GM18526 (cell line): ENCODE measurements around the gene ADAMTS19.

ENCODE experiments used
- POLR2A ChIP-seq: IDR thresholded peaks from 3 replicates; pipeline ENCODE4 v1.6.1; 2011; ENCODE audit not compliant: insufficient read length; ENCODE audit errors: extremely low read depth

The ADAMTS19 gene

DNA sequence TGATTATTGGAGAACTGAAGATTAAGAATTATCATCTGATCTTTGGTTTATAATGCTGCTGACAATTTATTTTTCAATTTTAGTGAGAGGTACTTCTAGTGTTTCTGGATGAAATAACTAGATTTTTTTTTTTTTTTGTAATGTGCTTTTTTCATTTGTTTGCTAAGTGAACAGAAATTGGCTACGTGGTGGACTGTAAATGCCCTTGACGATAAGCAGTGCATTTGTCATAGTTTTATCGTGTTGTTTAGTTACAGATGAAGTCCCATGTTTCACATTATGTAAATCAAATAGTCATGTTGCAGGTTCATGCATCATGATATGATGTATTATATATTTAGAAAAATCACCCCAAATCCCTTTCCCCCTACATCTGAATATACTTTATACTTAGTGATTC, 81.0 kb downstream of the ADAMTS19 start:
- TF ChIP-seq POLR2A = no peak

DNA sequence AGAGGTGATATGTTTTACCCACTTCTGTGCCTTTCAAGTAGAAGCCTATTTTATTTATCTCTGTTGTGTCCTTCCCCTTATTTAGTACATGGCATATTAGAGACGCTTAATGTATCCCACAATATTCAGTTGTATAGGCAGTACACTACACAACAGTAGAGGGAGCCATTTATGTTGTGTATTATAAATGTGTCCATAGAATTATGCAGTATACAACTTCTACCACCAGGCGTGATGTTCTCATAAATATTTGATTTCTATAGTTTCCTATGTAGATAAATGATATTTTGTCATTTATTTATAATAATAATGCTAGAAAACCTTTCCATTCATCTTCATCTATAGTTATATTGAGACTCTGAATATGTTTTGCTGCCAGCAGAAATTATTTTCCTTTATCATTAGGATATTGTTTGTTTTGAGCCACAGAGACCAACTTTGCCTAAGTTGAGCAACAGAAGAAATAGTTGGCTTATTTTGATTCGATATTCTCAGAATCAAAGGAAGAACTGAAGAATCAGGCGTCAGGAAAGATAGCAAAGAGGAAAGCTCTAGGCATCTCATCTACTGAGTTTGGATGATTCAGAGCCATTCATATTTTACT, 81.7 kb downstream of the ADAMTS19 start:
- TF ChIP-seq POLR2A = no peak

DNA sequence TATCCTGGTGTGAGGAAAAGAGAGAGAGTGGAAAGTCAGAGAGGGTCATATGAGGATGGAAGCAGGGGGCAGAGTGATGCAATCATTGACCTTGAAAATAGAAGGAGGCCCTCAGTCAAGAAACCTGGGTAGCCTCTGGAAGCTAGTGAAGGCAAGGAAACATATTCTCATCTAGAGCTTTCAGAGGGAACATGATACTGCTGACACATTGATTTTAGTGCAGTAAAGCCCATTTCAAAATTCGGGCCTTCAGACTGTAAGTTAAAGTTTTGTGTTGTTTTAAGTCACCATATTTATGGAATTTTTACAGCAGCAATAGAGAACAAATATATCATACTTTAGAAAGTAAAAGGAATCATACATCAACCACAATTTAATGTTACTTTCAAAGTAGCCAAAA, 87.0 kb downstream of the ADAMTS19 start:
- no peak for TF ChIP-seq POLR2A

DNA sequence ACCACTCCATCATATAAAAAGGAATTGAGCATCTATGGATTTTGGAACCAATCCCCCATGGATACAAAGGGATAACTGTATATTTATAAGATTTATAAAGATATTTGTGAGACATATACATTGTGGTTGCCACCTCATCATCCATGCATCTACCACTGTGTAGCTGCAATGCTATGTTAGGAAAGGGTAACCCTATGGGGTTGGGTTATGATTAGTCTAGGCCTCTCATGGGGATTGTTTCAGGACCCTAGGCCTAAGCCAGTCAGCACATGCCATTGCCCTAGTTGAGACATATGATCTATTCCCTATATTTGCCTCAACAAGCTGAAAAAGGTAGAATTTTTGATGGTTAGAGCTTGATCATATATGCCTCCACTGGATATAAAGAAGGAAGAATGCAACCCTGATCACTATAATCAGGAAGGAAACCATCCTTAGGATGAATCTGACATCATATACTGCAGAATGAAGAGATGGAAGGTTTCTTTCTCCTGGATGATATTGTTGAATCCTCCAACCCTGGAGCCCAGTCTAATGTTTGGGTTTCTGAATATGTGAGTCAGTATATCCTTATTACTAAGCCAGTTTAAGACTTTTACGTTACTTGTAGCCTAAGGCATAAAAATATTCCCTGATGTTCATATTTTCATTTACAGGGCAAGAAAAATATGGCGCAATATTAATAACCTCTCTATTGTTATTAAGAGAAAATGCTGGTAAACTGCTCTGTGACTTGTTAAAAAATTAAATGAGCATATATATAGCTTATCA, 94.2 kb downstream of the ADAMTS19 start:
- no peak for TF ChIP-seq POLR2A

DNA sequence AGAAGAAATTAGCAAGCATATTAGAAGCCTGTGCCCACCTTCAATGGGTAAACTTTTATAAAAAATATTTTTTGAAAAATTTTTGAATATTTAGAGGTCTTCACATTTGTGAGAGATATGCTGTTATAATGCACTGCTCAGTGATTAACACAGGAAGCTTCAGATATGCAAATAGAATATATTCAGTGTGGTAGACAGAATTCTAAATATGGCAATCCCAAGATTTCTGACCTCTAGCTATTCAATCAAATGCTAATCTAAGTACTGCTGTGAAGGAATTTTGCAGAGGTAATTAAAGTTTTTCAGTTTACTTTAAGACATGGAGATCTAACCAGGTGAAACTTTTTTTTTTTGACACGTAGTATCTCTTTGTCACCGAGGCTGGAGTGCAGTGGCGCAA, 103.5 kb downstream of the ADAMTS19 start:
- TF ChIP-seq POLR2A = no peak

DNA sequence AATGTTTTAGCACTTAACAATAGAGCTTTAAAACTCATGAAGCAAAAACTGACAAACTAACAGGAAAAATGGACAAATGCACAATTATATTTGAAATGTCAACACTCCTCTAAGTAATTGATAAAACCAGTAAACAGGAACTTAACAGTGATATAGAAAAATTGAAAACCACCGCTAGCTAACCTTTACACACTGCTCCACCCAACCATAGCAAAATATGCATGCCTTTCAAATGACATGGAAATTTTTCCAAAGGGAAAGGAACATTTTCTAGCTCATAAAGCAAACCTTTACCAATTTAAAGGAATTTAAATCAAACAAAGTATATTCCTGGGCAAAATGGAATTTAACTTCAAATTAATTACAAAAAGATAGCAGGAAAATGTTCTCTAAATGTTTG, 109.2 kb downstream of the ADAMTS19 start:
- no peak for TF ChIP-seq POLR2A

DNA sequence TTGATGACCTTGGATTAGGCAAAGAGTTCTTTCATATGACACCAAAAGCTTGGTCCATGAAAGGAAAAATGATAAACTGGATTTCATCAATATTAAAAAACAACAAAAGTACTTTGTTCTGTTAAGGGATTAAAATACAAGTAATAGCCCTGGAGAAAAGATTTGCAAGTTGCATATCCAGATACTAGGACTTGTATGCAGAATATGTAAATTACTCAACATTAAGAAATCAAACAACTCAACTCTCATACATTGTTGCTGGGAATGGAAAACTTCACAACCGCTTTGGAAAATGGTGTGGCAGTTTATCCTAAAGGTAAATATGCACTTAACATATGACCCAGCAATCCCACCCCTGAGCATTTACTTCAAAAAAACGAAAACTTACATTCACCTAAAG, 112.0 kb downstream of the ADAMTS19 start:
- TF ChIP-seq POLR2A = no peak

DNA sequence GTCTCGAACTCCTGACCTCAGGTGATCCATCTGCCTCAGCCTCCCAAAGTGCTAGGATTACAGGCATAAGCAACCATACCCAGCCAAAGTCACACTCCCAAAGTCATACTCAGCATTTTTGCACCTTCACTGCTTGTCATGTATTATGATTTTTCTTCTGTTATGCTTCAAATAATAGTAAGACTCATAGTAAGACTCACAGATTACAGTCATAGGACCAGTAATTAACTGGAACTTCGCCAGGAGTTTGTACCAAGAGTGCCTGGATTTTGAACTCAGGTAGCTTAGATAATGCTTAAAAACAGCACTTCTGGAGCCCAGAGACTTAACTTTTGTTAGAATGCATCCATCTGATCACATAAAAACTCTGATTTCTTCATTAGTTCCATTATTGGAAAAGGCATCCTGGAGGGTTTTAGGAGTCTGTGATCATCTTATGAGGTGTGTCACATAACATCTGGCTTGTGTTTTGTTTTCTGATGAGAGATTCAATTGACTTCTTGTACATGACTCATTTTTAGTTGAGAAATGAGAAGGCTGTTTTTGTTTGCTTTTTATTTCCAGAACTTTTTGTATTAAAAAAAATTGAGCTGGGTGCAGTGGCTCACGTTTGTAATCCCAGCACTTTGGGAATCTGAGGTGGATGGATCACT, 131.5 kb downstream of the ADAMTS19 start:
- no peak for TF ChIP-seq POLR2A

DNA sequence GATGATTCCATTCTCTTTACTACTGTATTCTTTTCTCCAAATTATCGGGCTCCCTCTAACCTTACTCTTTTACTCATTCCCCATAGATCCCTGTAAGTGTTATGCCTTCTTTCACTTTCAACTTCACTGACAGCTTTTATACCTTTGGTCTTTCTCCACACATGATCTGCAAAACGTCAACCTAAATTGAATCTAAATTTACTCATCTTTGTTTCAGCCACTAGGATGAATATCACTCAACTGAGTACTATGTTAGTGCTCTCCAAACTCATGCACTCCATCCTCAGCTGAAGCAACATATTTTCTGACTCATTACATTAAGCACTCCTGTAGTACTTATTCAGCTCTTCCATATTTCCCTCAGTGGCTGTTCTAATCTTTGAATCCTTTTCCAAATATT, 133.4 kb downstream of the ADAMTS19 start:
- no peak for TF ChIP-seq POLR2A

DNA sequence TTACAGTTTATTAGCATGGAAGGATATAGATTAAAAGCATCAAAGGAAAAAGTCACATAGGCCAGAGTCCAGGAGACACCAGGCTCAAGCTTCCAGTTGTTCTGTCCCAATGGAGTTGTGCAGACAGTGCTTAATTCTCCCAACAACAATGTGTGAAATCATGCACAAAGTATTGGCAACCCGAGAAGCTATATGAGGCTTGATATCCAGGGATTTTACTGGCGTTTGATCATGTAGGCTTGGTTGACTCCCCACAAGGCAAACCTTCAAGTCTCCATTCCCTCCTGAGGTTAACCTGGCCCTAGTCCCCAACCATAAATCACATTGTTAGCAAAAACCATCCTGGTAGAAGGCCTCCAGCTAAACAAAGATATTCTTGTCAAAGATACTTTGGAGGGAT, 141.5 kb downstream of the ADAMTS19 start:
- no peak for TF ChIP-seq POLR2A

DNA sequence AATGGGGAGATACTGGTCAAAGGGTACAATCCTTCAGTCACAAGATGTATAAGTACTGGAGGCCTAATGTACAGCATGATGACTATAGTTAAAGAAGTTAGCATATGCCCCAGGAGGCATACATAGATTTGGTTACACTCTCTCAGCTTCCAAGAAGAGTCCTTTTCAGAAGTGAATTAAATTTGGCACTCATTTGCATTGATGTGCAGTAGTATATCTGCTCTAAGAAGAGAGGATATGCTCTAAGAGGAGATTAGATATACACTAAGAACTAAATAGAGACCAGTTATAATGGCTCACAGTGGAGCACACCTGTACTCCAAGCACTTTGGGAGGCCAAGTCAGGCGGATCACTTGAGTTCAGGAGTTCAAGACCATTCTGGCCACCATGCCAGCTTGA, 148.3 kb downstream of the ADAMTS19 start:
- TF ChIP-seq POLR2A = no peak

DNA sequence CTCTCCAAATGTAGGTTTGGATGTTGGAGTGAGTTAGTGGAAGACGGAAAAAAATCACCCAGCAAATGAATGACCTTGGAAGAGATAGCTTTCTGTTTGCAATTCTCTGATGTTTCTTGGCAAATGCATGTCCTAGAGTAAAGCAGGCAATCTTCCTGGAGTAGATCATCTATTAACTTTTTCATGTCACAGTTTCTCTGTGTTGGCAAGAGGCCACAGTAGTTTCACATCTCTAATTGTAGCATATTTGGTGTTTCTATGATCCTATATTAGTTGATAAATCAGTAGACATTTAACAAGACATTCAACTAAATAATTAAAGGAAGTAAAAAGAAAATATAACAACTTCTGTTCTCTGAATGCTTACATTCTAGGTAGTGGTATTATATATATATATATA, 149.6 kb downstream of the ADAMTS19 start:
- TF ChIP-seq POLR2A = no peak

DNA sequence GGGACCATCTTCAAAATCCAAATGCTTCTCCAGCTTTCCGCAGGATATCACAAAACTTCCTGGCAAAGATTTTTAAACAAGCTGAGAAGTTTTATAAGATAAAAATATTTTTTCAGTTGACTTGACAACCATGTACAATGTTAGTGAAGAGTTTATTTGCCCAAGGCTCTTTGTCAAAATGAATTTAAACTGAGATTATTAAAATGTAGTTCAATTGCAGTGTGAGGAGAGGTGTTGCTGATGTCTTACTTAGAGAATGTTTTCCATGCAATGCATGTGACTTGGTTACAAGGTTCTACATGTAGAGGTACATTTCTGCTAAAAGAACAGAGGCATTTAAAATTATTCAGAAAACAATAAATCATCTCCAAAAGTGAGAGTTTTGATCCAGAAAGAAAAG, 156.4 kb downstream of the ADAMTS19 start:
- TF ChIP-seq POLR2A = no peak

DNA sequence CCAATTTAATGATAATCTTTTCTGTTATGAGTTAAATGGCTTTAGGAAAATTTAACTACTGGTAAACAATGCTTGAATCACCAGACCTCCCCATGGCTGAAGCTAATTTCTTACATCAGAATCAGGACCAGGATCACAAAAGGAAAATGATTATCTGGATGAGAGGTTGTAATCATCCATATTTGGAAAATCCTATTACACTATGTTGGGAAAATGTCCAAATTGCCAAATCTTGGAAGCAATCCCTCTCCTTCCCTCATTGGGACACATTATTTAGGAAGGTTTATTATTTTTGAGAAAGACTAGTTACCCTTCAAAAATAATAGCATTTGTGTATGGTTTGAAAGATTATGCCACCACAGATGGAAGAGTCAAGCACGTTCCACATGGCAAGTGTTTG, 157.1 kb downstream of the ADAMTS19 start:
- TF ChIP-seq POLR2A = no peak

DNA sequence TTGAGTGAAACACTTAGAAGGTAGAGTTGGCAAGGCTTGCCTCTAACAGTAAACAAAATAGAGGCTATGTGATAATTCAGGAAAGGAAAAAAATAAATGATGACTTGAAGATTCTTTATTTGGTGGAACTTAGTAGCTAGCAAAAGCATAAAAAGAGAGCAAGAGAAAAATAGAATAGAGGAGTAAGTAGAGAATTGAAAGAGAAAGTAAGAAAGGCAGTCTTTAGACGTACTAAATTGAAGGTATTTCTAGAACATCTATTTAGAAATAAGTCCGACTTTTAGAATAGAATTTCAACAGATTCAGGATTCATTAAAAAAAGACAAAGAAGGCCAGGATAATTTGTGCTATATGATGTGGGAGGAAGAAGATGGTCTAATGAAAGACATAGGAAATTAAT, 159.7 kb downstream of the ADAMTS19 start:
- TF ChIP-seq POLR2A = no peak

DNA sequence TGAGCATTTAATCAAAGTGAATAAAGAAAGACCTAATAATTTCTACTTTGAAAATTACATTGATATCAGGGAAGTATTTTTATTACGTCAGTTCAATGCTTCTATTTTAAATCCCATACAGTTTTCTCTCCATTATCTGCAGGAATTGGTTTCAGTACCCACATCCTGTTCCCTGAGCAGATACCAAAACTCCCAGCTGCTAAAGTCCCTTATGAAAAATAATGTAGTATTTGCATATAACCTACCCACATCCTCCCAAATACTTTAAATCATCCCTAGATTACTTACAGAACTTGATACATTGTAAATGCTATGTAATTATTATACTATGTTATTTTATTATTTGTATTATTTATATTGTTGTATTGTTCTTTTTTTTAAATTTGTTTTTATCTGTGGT, 162.4 kb downstream of the ADAMTS19 start:
- no peak for TF ChIP-seq POLR2A
